Measurements from ENCODE around the gene SMIM34. TPM values are rescaled to one million over a fixed set of nuclear protein-coding genes. Genes with fewer than 3 reads are reported as not detected.
"Not testable (repeated sequence)": the region's sequence is repeated elsewhere in the genome, so short reads cannot be mapped to it uniquely, and the experiment has no call there.

Gene SMIM34, protein sequence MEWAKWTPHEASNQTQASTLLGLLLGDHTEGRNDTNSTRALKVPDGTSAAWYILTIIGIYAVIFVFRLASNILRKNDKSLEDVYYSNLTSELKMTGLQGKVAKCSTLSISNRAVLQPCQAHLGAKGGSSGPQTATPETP
- total RNA-seq (2014; rRNA removed; shearing (Covaris generic)) = not detected in 2 replicates

DNA sequence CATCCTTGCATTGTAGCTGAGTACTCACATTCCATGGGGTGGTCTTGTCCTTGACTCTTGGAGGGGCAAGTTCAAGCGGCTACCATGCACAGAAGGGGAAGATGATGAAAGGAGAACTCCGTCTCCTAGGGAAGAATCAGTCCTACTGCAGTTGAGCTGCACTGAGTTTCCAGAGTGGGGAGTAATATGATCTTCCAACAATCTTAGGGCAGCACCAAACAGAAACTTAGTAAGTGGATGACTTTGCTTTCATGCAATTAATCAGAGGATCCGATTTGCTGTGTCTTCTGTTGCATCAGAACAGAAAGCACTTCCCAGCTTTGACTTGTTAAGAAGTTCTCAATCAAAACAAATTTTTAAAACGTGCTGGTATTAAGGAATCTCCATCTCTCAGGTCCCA, at the start of gene SMIM34:
Gene SMIM34 (minus strand): TSS at position 147 of the 400 bp plus-strand sequence. CDS start 112 bp downstream, at position 35.
- not testable (repeated sequence) for DNase-seq (ENCODE audit: low read depth)

DNA sequence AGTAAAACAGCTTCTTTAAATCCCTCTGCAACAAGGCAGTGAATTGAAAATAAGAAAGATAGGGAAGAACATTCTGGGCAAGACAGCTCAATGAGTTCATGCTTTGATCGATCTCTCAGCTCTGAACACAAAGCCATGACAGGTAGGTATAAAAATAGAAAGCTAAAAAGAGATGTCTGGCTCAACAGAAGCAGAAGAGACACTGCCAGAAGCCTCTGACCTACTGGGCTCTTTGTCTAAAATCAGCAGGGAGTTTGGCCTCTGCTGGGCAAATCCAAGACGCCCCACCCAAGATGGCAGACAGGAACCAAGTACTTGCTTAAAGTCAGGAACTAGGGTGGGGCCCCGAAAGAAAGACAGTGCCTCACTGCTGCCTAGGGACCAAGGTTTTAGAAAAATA, 43.6 kb upstream of the SMIM34 start:
- DNase-seq (ENCODE audit: low read depth) = not testable (repeated sequence)

DNA sequence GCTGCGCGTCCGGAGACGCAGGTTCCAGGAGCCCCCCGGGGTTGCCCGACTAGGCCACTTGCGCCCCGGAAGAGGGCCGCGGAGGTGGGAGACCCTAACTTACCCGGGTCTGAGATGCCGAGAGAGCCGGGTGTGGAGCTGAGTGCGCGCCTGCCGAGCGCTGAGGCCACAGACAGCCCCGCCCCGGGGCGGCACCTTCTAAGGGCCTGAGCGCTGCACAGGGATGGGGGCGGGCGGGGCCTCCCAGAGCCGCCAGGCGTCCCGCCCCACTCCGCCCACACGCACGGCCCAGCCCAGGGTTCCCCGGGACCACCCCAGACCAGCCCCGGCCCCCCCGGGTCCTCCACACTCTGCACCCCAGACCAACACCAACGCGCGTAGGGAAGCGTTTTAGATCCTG, 35.7 kb upstream of the SMIM34 start:
- DNase-seq (ENCODE audit: low read depth) = not testable (repeated sequence)

DNA sequence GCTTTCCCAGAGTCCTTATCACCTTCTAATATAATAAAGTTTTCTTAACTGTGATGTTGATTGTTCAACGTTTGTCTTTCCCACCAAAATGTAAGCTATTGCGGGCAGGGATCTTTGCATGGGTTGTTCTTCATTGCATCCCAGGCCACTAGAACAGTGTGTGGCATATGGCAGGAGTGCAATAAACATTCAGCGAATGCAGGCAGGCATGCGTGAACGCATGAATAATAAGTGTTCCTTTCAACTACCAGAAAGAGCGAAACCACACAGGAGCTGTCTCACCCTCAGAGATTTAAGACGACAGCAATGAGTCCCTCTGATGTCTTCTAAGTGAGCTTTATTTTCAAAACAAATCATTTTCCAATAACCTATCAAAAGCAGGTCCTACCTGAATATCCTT, 34.5 kb upstream of the SMIM34 start:
- DNase-seq (ENCODE audit: low read depth) = not testable (repeated sequence)

DNA sequence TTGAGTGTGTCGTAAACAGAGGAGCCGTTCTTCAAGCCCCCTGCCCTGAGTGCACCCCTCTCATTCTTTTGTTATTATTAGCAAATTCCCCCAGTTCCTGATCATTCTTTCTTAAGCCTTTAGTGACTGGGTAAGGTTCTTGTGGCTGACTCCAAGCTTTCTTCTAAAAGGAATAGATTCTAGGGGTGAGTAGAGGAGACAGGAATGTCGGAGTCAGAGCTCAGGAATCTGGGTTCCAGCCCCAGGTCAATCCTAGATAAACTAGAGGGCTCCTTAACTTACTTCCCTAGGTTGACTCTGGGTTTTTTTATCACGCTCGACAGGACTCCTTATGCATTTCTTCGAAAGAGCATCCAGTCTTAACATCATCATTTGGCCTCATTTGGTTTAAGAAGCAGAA, 32.4 kb upstream of the SMIM34 start:
- DNase-seq (ENCODE audit: low read depth) = not testable (repeated sequence)

DNA sequence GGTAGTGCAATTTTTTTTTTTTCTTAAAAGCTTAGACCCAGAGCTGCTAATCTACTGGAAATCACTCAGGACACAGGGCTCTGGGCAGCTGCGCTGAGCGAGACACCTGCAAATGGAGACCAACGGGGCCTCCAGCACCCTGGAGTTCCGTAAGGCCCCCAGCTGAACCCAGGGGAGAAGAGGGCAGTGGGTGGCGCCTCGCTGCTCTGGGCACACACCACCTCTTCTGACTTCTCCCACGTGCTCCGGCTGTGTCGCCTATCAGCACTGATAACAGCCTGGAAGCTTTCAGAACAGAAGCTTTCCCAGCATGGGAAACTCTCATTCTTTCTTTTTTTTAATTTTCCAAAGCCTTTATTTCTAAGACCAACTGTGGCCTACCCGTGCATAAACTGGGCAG, 31.9 kb upstream of the SMIM34 start:
- not testable (repeated sequence) for DNase-seq (ENCODE audit: low read depth)

DNA sequence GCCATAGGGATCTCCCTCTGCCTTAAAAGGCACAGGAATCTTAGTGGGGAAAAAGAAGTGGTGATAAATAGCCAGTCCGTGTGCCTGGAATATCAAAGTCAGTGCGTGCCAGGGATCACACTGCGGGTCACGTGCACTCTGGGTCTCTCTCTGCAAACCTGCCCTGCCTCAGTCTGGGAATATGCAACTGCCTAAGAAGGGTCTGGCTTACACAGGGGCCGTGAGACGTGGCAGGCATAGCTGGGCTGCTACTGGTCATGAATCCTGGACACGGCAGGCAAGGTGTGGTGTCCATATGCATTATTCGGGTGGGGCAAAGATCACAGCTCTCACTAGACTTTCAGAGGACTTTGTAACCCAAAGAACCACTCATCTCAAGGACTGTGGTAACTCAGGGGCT, 23.3 kb upstream of the SMIM34 start:
- DNase-seq (ENCODE audit: low read depth) = not testable (repeated sequence)

DNA sequence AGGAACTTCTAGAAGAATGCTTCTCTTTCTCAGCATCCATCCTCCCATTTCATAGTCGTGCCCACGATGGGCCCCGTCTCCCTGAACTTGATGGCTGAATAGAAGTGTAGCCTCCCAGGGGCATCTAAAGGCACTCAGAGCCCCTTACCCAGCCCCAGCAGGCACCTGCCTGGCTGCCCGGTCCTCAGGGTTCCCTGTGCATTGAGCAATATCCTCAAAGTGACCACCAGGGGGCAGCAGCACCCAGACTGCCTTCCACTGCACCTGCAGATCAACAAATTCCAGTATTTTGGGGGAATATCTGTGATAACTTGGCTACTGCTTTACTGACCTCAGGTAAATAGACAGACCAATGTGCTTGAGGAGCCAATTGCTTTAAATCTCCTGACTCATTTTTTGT, 19.7 kb upstream of the SMIM34 start:
- DNase-seq (ENCODE audit: low read depth) = not testable (repeated sequence)

DNA sequence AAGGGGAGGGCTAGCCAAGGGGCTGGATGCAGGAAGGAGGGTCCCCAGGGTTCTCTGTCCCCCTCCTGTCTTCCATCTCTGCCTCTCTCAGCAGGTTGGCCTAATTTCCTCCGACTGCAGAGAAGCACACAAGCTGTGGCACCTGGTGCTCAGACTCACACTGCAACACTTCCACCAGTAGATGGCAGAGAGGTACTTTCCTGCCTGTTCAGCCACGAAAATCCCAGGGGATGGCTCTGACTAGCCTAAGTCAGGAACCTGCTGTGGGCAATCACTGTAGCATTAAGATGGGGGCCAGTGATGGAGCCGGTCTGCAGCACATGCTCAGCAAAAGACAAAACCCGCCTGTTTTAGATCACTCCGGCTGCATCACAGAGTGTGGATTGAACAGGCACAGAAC, 6.0 kb upstream of the SMIM34 start:
- DNase-seq (ENCODE audit: low read depth) = not testable (repeated sequence)

DNA sequence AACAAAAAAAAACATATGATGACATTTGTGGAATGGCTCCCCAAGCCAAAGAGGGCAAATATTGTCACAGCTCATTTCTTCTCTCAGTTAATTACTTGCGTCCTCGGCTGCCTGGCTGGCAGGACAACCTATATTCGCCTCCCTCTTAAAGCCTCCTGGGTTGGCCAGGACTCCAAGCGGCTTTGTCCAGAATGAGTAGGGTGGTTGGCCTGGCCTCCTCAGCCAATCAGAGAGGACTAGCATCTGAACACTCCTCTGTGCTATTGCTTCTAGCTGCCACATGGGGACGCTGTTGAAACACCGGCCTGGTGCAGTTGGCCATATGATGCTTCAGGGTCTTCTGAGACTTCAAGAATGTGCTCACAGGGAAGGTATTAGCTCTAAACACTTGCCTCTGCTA, 4.7 kb upstream of the SMIM34 start:
- DNase-seq (ENCODE audit: low read depth) = not testable (repeated sequence)

DNA sequence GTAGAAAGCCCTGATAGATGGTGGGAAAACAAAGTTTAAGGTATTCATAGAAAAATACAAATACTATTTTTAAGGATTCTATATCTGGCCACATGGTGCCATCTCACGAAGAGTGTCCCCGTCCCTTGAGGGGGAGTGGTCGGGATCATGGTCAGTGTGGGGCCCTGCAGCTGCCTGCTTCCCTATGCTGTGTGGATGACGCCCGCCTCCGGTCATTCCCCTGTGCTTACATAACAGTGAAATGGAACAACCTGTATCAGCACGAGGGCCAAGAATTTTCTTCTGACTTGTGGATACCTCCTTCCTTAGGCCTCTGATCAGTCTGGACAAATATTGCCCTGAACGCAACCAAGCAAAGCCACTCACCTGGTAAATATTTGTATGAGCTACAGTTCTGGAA, 3.6 kb upstream of the SMIM34 start:
- not testable (repeated sequence) for DNase-seq (ENCODE audit: low read depth)

DNA sequence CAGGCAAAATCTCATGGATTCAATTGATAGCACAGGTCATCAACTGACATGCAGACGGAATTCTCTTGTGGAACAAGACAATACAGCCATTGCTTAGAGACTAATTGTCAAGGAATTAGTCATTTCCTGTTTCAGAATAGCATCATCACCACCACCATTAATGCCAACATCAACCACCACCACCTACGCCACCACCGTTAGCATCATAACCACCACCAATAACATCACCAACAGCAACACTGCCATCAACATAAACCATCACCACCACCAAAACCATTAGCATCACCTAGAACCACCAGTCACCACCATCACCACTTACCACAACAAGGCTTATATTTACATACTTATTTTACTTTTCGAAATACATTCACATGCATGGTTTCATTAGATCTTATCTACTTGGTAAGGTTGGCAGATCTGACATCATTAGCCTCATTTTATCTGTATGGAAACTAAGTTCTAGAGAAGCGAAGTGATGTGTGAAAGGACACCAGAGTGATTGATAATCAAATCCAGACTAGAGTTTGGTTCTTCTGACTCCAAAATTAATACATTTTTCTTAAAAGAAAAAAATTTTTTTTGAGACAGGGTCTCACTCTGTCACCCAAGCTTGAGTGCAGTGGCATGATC, 6.2 kb downstream of the SMIM34 start:
- not testable (repeated sequence) for DNase-seq (ENCODE audit: low read depth)

DNA sequence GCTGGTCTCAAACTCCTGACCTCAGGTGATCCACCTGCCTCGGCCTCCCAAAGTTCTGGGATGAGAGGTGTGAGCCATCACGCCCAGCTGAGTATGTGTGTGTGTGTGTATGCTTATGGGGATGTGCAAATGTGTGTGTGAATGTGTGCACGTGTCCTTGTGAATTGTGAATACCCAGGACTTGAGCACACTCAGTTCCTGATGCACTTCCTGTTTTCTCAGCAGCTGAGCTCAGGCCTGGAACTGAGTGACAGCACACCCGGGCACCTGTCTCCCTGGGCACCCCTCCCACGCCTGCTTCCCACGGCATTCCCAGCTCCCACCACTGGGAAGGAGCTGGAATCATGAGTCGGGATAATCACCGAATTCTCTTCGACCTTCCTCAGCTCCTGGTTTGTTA, 16.5 kb downstream of the SMIM34 start:
- not testable (repeated sequence) for DNase-seq (ENCODE audit: low read depth)

DNA sequence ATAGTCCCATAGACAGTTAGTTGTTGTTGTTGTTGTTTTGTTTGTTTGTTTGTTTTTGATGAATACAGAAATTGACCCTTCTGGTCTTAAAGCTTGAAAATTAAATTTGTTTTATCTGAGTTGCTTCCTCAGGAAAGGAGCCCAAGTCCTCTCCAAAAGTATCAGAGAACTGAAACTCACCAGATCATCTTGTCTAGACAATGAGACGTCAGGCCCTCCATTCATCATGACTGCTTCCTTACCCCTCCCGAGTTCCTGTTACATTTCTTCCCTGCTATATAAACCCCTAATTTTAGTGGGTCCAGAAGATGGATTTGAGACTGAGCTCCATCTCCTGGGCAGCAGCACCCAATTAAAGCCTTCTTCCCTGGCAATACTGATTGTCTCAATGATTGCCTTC, 17.1 kb downstream of the SMIM34 start:
- DNase-seq (ENCODE audit: low read depth) = not testable (repeated sequence)

DNA sequence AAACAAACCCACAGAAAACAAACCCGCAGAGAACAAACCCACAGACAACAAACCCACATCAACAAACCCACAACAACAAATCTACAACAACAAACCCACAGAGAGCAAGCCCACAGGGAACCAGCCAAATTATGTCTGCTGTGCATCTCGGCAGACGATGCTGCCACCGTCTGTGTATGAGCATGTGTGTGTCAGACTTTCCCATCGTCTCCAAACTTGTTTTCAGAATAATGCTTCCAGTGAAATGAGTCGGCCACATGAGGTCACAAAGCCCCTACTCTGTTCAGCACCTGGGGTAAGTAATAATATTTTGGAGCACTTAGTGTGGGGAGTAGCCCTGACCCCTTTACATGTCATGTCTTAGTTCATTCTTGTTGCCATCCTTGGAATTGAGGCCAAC, 17.6 kb downstream of the SMIM34 start:
- DNase-seq (ENCODE audit: low read depth) = not testable (repeated sequence)

DNA sequence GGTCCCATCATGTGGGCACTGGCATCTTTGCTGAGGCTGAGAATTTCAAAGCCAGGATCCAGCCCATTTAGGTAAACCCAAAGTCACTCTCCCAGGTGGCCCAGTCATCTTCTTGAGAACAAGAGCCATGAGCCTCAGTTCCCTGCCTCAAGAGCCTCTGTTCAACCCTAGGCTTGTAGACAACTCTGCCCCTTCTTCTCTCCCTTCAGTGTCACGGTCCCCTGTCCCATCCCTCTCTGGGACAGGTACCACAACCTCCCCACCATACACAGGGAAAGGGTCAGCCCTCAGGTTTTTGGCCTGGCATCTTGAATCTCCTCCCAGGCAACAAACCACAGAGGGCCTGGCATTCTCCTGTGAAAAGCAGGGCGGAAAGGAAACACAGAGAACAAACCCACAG, 18.1 kb downstream of the SMIM34 start:
- not testable (repeated sequence) for DNase-seq (ENCODE audit: low read depth)

DNA sequence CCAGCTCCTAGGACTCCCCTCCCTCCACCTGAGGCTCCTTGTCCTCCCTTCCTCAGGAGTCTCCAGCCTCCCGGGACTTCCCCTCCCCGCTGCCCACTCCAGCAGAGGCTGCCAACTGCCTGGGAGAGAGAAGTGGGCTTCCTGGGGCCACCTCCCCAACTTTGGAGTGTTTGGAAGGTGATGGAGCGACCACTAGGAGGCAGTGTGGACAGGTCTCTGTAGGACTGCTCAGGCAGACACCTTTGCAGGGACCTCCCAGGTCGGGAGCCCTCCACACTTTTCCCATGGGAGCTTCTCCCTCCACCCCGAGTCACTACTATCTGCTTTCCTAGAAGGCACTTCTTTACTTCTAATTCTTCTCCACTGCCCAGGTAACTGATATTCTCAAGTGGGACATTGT, 19.0 kb downstream of the SMIM34 start:
- DNase-seq (ENCODE audit: low read depth) = not testable (repeated sequence)

DNA sequence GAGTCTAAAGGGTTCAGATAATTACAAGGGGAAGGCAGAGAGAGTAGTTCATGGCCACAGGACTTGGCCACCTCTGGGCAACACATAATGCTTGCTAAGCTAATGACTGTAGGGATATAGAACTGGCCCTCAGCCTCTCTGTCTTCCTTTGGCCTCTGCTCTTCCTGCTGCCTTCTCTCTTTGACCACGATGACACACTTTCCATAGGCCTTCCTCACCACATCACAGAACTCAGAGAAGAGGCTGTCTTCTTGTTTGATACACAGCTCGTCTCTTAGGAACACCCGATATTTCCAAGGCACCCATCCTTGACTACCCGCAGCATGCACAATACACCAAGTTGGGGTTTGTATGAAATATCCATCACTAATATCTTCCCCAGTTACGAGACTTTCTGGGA, 23.2 kb downstream of the SMIM34 start:
- not testable (repeated sequence) for DNase-seq (ENCODE audit: low read depth)

DNA sequence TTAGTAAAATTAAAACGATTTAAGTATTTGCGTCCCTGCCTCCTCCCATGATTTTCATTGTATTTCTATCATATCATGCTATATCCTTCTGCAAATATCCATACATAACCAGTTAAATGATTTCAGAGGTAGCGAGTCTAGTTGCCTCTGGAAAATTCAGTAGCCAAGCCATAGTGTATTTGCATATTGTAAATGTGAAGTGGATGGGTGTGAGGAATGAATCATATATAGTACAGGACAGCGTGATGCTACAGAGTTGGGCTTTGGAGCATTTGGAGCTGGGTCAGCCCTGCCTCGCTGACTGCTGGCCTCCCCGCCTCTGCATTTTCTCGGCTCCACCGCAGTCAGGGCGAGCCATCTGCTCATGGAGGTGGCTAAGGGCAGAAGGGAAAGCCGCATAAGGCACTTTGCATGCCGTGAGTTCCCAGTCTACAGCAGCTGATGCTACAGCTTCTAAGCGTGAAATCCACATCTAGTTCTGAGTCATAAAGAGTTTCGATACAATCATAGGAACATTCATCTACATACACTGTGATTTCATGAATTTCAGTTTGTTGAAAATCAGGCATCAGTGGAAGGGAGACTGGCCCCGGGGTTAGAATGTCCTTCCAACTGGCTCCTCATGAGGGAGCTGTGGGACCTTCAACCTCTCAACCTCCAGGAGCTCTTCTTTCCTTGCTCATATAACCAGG, 39.9 kb downstream of the SMIM34 start:
- not testable (repeated sequence) for DNase-seq (ENCODE audit: low read depth)

DNA sequence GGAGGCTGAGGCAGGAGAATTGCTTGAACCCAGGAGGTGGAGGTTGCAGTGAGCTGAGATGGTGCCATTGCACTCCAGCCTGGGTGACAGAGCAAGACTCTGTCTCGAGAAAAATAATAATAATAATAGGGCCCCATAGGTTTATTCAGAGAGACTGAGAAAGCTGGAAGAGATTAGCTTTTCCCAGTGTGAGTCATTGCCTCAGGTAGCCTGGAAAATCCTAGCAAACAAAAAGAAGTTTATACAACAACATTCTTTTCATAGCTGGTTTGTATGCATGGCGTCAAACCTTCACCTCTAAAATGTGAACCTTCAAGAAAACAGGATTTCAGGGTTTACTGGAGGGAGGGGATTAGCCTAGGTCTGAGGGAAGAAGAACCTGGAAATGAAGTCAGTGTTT, 40.6 kb downstream of the SMIM34 start:
- DNase-seq (ENCODE audit: low read depth) = not testable (repeated sequence)

DNA sequence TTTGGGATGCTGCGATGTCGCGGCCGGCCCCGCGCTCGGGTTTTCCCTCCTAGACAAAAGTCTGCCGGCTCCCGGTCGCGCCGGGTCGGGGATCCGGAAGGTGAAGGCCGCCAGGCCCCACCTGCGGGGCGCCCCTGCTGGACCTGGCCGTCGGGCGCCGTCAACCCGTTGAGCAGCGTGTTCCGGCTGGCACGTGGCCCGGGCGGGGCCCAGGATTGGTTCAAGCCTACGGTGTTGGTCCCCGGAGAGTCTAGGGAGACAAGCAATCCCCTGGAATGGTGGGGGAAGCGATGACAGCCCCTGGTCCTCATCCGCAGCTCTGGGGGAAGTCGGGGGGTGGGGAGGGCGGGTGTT, 48.2 kb downstream of the SMIM34 start:
- DNase-seq (ENCODE audit: low read depth) = not testable (repeated sequence)

DNA sequence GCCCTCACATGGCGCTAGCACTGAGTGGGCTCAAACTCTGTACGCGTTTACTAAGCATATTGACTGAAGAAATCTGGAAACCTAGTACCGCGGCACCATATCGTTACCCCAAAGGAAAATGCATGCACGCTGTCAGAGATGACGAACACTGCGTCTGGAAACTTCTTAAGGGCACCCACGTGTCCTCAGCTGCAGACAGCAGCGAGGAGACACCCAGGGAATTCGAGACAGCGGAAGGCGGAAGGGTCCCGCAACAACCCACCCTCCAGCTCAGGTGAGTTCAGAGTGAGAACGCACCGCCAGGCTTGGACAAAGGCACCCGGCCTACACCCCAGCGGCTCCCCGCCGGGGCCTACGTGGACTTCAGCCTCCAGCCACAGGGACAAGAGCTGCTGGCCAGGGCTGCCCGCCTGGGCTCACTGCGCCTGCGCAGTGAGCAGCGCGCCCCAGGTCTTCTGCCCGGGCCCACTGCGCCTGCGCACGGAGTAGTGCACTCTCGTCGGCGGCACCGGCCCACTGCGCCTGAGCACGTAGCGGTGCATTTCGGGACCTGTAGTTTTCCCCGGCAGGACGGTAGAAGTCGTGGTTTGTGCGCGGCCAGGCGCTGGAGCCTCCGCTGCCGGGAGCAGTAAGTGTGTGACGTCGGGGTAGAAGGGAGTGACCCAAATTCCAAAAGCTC, 48.7 kb downstream of the SMIM34 start, which contains the start of gene SMIM11:
Gene SMIM11 (plus strand): TSS at position 568 of the 679 bp plus-strand sequence. CDS start 3,998 bp downstream, outside the sequence.
- DNase-seq (ENCODE audit: low read depth) = not testable (repeated sequence)
